Femur (tissue), 1 donor: Measurements from ENCODE around the gene CCL22.
A peak's percentile ranks its signal among the peaks of the same experiment; 100 is the strongest.

Experiments used
- DNase-seq: peaks from one replicate; pipeline ENCODE4 v3.0.0-alpha.2; 2017

Gene CCL22

DNA sequence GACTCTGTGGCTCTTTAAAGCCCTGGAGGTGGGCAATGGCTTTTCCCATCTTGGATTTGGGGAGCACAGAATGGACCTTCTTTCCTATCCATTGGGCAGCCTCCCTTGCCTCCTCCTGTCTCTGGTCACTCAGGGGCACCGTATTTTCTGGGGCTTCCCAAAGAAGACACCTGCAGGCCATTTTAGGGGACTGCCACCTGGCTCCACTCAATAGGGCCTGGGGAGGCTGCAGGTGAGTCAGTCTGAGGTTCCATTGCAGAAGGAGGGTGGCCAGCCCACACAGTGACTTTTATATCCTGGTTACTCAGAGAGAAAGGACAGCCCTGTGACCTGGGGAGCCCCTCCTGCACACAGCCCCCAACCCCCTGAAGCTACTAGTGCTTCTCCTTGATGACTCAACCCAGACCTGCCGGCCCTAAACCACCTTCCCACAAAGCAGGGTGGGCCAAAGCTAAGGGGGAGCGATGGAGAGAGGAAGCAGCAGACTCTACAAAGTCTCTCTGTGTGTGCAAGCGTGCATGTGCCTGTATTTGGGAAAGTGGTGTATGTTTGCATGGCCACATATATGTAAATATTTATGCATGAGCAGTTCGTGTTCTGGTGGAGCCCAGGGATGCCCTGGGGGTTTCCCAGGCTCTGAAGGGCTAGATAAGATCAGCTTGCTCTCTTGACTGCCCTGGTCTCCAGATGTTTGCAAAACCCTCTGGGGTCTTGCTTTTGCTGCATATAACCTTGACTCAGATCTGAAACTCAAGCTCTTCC, 18.7 kb downstream of the CCL22 start:
- DNase-seq, result no peak

DNA sequence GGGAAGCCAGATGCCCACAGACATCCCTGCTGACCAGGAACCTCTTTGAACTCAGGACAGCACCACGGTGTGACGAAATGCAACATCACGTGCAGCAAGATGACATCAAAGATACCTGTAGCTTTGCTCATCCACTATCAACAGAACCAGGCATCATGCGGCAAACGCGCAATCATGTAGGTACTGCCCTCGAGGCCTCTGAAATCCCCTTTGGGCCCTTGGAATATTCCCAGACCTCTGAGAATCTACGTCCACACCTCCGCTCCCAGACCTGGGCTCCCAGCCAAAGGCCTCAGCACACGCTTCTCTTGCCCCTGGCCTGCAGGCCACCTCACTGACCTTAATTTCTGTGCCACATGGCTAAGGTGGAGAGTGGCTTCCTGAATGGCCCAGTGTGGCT, 21.0 kb downstream of the CCL22 start:
- DNase-seq, result no peak

DNA sequence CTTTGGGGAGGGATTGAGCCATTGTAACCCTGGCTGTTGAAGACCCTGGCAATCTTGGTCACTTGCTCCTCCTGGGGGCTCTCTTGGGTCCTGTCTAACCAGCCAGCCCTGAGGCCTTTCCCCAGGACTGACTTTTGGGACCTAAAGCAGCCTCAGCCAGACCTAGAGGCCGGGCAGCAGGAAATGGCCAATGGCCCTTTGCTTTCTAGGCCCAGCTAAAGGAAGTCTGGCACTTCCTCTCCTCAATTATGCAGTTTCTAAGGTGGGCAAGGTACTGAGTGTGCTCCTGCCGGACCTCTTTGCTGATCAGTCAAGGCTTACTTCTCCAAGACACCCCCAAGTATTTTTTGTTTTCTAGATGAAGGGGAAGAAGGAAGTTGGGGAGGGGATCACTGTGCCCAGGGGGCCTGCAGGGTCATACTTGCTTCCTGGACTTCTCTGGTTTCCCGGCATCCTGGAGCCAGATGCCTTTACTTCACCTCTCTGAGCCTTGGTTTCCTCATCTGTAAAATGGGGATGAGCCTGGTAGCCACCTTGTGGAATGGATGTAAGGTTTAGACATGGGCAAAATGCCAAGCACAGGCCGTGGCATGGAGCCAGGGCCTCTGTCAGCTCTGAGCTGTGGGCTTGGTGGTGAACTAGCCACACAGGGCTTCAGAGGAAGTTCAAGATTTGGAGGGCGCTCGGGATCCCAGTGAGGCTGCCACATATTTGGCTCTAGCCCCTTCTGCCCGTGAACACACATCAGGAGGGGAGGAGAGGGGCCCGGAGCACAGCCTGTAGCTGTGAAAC, 22.3 kb downstream of the CCL22 start:
- DNase-seq, result no peak

DNA sequence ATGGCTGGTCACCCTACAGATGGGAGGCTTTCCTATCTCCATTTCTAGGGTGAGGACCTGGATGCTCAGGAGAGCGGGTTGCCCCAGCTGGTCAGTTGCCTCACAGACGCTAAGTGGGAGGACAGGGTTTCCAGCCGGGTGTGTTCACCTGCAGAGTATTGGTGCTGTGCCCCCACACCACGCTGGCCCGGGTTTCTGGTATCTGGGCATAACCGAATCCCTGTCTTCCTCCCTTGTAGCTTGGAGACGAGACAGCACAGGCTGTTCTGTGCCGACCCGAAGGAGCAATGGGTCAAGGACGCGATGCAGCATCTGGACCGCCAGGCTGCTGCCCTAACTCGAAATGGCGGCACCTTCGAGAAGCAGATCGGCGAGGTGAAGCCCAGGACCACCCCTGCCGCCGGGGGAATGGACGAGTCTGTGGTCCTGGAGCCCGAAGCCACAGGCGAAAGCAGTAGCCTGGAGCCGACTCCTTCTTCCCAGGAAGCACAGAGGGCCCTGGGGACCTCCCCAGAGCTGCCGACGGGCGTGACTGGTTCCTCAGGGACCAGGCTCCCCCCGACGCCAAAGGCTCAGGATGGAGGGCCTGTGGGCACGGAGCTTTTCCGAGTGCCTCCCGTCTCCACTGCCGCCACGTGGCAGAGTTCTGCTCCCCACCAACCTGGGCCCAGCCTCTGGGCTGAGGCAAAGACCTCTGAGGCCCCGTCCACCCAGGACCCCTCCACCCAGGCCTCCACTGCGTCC, 23.4 kb downstream of the CCL22 start:
- no peak for DNase-seq

DNA sequence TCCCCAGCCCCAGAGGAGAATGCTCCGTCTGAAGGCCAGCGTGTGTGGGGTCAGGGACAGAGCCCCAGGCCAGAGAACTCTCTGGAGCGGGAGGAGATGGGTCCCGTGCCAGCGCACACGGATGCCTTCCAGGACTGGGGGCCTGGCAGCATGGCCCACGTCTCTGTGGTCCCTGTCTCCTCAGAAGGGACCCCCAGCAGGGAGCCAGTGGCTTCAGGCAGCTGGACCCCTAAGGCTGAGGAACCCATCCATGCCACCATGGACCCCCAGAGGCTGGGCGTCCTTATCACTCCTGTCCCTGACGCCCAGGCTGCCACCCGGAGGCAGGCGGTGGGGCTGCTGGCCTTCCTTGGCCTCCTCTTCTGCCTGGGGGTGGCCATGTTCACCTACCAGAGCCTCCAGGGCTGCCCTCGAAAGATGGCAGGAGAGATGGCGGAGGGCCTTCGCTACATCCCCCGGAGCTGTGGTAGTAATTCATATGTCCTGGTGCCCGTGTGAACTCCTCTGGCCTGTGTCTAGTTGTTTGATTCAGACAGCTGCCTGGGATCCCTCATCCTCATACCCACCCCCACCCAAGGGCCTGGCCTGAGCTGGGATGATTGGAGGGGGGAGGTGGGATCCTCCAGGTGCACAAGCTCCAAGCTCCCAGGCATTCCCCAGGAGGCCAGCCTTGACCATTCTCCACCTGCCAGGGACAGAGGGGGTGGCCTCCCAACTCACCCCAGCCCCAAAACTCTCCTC, 24.1 kb downstream of the CCL22 start:
- no peak for DNase-seq

DNA sequence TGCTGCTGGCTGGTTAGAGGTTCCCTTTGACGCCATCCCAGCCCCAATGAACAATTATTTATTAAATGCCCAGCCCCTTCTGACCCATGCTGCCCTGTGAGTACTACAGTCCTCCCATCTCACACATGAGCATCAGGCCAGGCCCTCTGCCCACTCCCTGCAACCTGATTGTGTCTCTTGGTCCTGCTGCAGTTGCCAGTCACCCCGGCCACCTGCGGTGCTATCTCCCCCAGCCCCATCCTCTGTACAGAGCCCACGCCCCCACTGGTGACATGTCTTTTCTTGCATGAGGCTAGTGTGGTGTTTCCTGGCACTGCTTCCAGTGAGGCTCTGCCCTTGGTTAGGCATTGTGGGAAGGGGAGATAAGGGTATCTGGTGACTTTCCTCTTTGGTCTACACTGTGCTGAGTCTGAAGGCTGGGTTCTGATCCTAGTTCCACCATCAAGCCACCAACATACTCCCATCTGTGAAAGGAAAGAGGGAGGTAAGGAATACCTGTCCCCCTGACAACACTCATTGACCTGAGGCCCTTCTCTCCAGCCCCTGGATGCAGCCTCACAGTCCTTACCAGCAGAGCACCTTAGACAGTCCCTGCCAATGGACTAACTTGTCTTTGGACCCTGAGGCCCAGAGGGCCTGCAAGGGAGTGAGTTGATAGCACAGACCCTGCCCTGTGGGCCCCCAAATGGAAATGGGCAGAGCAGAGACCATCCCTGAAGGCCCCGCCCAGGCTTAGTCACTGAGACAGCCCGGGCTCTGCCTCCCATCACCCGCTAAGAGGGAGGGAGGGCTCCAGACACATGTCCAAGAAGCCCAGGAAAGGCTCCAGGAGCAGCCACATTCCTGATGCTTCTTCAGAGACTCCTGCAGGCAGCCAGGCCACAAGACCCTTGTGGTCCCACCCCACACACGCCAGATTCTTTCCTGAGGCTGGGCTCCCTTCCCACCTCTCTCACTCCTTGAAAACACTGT, 25.0 kb downstream of the CCL22 start:
- DNase-seq, result peak; percentile 51

DNA sequence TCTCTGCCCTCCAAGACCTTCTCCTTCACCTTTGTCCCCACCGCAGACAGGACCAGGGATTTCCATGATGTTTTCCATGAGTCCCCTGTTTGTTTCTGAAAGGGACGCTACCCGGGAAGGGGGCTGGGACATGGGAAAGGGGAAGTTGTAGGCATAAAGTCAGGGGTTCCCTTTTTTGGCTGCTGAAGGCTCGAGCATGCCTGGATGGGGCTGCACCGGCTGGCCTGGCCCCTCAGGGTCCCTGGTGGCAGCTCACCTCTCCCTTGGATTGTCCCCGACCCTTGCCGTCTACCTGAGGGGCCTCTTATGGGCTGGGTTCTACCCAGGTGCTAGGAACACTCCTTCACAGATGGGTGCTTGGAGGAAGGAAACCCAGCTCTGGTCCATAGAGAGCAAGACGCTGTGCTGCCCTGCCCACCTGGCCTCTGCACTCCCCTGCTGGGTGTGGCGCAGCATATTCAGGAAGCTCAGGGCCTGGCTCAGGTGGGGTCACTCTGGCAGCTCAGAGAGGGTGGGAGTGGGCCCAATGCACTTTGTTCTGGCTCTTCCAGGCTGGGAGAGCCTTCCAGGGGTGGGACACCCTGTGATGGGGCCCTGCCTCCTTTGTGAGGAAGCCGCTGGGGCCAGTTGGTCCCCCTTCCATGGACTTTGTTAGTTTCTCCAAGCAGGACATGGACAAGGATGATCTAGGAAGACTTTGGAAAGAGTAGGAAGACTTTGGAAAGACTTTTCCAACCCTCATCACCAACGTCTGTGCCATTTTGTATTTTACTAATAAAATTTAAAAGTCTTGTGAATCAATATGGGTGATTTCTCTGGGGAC, 25.9 kb downstream of the CCL22 start:
- DNase-seq, result no peak

DNA sequence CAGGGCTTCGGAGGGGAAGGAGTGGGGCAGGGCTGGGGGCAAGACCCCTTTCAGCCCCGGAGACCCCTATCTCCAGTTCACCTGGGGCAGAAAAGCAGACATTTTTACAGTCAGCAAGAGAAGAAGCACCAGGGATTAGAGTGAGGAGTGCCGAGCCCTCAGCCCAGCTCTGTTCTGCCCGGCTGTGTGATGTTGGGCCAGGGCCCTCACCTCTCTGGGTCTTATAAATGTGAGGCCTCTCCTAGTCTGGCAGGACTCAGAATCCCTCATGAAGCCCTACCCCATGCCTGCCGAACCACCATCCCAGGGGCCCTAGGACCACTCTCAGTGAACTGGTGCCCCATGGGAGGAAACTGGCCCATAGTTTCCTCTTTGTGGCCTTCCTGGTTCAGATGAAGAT, 26.5 kb downstream of the CCL22 start:
- DNase-seq, result no peak

DNA sequence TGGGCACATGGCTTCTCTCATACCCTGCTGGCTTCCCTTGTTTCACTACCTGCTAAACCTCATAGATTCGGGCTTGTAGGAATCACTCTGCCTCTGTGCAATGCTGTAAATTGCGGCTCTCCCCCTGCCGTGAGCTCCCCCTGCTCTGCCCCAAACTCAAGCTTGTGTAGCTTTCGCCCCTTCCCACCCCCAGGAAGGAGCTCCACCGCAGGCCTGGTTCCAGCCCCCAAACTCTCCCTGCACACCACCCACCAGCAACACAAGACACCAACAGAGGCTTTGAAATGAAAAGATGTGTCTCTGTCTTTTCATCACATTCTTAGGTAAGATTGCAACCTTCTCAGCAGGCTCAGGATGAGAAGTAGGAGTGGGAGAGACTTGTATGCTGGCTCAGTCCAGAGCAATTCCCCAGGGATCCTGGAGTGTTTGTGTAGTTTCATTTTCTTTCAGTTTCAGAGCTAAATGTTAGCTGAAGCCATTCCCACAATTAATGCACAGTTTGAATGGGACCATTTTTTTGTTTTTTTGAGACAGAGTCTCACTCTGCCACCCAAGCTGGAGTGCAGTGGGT, 27.9 kb downstream of the CCL22 start:
- peak; percentile 45 for DNase-seq

DNA sequence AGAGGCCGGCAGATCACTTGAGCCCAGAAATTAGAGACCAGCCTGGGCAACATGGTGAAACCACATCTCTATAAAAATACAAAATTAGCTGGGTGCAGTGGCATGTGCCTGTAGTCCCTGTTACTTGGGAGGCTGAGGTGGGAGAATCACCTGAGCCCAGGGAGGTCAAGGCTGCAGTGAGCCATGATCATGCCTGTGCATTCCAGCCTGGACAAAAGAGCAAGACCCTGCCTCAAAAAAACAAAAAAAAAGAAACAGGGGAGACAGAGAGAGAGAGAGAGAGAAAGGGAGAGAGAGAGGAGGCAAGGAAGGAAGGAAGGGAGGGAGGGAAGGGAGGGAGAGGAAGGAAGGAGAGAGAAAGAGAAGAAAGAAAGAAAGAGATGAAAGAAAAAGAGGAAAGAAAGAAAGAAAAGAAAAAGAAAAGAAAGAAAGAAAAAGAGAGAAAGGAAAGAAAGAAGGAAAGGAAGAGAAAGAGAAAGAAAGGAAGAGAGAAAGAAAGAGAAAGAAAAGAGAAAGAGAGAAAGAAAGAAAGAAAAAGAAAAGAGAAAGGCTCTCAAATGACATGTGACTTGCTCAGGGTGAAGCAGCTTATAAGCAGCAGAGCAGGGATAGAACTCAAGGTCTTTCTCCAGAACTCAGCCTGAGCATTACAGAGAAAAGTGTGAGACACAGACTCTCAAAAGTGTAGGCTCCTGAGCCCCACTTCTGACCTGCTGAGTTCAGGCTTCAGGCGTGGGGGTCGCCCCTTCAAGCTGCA, 29.2 kb downstream of the CCL22 start:
- DNase-seq, result no peak

DNA sequence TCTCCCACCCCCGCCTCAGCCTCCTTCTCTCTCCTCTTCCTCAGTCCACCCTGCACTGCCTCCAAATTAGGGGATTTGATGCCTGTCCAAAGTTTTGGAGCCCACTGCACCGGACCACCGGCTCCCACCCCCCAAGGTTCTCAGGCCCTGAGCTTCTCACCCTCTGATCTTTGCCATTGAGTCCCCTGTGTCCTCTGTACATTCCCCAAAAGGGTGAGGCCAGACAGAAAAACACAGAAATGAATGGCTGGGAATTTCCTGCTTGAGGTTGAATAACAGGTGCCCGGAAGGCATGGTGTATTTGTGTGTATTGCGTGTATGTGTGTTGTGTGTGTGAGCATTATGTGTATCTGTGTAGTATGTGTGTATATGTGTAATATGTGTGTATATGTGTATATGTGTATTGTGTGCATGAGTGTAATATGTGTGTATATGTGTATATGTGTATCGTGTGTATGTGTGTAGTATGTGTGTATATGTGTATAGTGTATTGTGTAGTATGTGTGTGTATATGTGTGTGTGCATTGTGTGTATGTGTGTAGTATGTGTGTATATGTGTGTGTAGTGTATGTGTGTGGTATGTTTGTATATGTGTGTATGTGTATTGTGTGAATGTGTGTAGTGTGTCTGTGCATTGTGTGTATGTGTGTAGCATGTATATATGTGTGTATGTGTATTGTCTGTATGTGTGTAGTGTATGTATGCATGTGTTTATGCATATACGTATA, 29.9 kb downstream of the CCL22 start:
- no peak for DNase-seq

DNA sequence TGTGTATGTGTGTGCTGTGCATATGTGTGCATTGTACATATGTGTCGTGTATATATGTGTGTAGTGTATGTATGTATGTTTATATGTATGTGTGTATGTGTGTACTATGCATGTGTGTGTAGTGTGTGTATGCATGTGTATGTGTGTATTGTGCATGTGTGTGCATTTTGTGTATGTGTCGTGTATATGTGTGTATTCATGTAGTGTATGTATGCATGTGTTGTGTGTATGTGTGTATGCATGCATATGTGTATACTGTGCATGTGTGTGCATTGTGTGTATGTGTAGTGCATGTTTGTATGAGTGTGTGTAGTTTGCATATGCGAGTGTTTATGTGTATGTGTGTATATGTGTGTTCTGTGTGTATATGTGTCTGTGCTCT, 30.5 kb downstream of the CCL22 start:
- no peak for DNase-seq

DNA sequence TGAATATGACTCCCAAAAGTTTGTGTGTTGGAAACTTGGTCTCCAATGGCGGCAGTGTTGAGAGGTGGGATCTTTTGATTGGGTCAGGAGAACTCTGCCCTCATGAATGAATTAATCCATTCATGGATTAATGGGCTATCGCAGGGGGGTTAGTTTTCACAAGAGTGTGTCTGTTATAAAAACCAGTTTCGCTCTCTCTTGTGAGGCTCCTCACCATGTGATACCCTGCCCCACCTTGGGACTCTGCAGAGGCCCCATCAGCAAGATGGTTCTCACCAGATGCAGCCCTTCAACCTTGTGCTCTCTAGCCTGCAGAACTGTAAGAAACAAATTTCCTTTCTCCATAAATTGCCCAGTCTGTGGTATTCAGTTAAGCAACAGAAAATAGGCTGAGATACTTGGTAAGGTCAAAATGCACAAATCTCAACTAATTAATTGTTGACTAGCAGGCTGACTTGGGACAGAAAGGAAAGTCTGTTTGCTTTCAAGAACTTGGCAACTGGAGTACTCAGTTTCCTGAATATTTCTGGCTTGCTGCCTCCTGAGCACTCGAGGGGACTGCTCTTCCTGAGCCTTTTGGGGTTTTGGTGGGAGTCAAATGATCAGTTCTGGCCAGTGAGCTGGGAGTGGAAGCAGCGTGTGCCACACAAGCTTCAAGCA, 32.2 kb downstream of the CCL22 start:
- DNase-seq, result no peak

DNA sequence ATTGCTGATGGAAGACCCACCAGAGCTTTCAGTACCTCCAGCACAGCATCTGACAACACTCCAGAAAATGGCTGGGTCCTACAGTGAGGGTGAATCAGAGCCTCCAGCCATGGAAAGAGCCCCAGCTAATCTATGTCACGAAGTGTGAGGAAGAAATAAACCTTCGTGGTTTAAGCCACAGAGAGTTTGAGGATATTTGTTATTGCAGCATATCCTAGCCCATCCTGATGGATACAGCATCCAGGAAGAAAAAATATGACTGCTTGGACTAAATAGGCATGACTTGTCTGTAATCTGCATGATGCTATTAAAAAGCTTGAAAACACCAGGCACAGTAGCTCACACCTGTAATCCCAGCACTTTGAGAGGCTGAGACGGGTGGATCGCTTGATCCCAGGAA, 32.7 kb downstream of the CCL22 start:
- DNase-seq, result no peak

DNA sequence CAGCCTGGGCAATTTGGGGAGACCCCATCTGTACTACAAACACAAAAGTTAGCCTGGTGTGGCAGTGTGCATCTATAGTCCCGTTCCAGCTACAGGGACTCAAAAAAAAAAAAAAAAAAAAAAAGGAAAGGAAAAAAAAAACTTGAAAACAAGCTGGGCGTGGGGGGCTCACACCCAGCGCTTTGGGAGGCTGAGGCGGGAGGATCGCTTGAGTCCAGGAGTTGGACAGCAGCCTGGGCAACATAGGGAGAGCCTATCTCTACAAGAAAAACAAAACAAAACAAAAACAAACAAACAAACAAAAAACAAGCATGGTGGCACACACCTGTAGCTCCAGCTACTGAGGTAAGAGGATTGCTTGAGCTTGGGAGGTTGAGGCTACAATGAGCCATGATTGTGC, 33.1 kb downstream of the CCL22 start:
- DNase-seq, result no peak

DNA sequence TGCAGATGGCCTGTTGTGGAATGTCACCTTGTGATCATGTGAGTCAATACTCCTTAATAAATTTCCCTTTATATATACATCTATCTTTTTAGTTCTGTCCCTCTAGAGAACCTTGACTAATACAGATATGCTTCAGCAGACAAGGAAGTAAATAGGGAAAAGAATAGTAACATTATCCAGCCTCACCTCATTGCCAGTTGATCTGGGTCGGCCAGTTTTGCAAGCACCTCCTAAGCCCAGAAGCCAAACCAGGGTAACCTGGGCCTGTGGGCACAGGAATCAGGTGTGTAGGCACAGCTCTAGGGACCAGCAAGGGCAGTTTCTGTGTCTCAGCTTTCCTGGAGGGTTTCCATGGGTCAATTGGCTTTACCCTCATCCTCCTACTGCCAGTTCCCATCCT, 34.1 kb downstream of the CCL22 start:
- no peak for DNase-seq

DNA sequence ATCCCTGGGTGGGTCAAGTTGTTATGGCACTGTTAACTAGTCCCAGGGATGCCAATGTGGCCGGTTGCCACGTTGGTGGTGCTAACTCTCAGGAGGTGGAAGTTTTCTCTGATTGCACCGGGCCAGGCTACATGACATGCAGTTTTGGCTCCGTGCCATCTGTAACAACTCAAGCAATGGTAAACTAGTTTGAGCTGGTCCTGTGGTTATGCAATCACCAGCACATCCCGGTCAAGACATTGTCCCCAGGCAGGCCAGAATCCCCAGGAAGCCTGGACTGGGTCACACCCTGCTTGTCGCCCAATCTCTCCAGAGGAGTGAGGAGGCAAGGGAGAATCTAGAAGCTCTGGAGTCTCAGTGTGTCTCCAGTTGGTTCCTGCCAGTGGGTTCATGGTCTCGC, 35.9 kb downstream of the CCL22 start:
- DNase-seq, result no peak

DNA sequence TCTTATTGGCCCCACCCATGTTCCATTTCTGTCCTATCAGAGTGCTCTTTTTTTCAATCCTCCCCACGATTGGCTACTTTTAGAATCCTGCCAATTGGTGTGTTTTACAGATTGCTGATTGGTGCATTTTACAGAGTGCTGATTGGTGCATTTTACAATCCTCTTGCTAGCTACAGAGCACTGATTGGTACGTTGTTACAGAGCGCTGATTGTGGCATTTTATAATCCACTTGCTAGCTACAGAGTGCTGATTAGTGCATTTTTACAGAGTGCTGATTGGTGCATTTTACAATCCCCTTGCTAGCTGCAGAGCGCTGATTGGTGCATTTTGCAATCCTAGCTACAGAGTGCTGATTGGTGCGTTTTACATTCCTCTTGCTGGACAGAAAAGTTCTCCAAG, 36.4 kb downstream of the CCL22 start:
- no peak for DNase-seq

DNA sequence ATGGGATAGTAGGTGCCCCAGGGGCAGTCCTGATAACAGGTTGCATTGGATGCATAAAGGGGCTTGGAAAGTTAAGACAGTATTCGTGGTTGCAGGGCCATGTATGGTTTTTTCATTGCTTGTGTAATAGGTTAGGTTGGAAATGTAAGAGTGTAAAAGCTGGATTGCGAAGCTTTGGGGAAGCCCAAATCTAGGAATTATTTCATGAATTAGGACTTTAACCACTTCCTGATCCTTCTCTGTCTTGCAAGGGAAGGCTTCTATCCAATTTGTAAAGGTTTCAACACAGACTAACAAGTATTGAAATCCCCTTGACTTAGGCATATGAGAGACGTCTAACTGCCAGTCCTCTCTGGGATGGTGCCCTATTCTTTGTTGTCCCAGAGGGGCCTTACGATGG, 38.2 kb downstream of the CCL22 start:
- DNase-seq, result no peak
